Measurements from ENCODE around the gene TRAPPC2L.
"Not testable (repeated sequence)": the region's sequence is repeated elsewhere in the genome, so short reads cannot be mapped to it uniquely, and the experiment has no call there.

TRAPPC2L gene

DNA sequence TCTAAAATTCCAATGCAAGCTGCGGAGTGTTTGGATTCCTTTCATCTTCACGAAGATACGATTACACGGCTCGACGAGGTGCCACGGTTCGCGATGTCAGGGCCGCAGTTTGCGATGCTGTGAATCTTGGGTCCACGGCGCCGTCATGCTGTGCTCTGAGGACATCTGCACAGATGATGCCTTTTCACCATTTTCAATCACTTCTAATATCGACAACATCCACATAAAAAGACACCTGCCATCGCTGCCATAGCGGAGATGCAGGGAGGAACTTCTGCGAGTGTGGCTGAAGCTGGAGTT is 38.4 kb upstream of the TRAPPC2L start:
- in situ Hi-C loops (cut with HindIII; ENCODE audit: low sequenced_read_pairs), result no loop called here

DNA sequence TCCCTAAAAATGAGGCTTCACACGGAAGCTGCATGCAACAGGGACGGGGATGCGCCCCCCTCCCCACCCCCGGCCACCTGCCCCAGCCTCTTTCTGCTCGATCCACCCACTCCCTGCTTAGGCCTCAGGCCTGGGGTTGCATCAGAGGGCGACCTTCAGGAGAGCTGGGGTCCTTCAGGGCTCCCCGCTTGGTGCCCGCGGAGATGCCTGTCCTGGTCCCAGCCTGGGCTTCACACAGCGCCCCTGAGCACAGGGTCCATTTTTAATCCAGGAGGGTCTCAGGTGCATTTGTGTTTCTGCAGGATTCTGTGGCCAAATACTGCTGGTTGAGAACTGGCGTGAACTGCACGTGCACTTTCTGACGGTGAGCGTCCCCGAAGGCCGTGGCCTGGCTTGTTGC is 37.8 kb upstream of the TRAPPC2L start:
- in situ Hi-C loops (cut with HindIII; ENCODE audit: low sequenced_read_pairs), result no loop called here

DNA sequence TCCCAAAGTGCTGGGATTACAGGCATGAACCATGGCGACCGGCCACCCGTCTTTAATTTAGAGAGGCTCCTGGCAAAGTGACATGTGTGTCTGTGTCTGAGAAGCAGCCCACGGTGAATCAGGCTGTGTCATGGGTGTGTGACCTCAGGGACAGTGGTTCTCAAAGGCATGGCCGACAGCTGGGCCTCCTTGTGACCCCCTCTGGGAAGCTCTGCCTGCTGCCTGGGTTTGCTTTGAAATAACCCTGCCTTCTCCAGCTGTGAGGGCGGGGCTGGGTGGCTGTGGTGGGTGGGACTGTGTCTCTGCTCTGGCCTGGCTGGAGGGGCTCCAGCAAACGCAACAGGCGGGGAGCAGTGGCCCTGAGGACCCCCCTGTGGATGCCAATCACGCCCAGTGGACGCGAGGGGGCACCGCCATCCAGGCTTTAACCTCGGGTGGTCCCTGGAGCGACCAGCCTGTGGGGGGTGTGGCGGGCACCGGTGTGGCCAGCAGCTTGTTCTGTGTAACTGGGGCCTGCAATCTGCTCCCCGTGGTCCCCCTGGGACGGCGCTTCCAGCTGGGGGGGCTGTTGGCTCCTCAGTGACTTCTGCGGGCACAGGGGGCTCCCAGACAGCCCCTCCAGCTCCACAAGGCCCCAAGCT is 36.4 kb upstream of the TRAPPC2L start:
- in situ Hi-C loops (cut with HindIII; ENCODE audit: low sequenced_read_pairs), result no loop called here

DNA sequence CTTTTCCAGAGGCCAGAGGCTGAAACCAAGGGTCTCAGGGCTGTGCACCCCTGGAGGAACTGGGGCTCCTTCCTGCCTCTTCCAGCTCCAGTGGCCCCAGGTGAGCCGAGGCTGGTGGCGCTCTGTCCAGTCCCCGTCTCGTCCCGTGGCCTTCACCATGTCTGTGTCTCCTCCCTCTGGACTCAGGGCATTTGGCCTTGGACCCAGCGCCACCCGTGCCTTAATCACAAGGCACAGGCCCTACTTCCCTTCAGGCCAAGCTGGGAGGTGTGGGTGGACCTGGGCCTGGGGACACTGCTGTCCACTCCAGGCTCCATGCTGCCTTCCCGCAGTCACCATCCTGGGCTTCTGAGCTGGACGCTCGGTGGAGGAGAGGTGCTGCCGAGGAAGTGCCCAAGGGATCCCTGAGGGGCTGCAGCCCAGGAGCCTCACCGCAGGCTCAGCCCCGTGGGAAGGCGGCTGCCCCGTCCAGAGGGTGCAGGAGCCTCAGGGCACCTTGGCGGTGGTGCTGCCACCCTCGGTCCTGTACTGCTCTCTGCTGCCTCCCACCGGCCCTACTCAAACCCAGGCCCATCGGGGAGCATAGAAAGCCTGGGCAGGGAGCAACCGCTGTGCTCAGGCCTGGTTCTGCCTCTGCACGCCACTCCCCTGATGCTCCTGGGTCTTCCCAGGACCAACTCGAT is 35.6 kb upstream of the TRAPPC2L start:
- in situ Hi-C loops (cut with HindIII; ENCODE audit: low sequenced_read_pairs), result no loop called here

DNA sequence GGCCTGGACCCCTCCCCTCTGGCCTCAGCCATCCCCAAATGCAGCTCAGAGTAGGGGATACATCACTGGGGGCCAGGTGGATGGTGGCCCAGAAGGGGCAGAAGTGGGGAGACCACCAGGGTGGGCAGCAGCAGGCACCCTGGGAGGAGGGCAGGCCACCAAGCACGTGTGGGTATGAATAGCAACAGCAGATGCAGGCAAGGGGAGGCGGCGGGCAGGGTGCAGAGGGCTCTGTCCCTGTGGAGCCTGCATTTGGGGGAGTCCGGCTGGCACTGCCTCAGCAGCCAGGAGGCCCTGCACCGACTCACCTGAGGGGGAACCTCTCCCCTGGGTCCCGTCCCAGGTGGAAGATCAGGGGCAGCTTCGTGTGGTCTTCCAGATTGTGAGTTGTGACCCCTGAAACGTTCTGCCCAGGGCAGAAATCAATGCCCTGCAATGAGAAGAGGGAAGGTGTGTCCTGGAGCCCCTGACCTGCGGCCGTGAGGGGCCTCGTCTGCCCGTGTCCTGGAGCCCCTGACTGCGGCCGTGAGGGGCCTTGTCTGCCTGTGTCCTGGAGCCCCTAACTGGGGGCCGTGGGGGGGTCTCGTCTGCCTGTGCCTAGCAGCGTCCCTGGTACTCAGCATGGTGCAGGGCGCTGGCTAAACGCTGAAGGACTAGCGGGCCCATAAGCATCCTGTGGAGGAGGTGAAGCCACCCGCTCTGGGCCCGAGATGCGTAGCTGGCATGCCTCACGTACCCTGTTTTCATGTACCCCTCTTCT is 34.5 kb upstream of the TRAPPC2L start:
- in situ Hi-C loops (cut with HindIII; ENCODE audit: low sequenced_read_pairs), result no loop called here

DNA sequence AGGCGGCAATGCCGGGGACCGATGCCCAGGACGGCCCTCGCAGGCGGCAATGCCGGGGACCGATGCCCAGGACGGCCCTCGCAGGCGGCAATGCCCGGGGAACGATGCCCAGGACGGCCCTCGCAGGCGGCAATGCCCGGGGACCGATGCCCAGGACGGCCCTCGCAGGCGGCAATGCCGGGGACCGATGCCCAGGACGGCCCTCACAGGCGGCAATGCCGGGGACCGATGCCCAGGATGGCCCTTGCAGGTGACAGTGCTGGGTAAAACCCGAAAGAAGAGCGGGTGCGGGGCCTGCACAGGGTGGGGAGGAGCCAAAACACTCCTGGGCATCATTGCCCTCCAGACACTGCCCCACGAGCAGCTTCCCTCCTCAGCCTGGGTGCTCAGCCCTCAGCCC is 33.3 kb upstream of the TRAPPC2L start:
- in situ Hi-C loops (cut with HindIII; ENCODE audit: low sequenced_read_pairs), result not testable (repeated sequence)

DNA sequence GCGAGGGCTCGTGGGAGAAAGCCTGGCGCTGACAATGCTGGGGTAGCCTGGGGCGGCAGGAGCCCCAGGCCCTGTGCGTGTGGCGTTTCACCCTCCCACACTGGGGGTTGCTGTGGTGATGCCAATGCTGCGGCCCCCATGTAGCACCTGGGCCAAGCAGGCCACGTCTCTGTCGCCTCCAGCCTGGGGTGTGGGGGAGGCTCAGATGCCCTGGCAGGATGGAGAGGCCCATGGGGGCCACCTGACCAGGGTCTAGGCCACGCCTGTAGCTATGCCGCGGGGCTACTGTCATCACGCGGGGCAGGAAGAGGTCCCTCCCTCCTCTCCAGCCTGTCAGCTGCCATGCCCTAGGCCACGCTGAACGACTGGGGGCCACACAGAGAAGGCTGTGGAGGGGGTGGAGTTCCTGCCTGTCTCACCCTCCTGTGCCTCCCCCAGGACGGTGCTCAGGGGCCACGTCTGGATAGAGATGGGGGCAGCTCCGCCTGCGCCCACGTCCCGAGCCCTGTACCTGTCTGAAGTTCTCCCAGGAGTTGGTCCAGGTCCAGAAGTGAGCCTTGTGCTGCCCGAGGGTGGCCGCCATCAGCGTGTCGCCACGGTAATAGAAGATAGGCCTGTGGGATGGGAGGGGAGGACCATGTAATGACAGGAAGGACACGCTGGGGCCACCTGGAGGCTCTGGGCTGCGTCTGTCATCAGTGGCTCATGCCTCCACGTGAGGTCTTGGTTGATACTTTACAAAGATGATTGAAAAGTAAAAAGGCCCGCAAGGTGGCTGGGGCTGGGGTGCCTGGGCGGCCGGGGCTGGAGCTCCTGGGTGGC is 32.5 kb upstream of the TRAPPC2L start:
- in situ Hi-C loops (cut with HindIII; ENCODE audit: low sequenced_read_pairs), result no loop called here

DNA sequence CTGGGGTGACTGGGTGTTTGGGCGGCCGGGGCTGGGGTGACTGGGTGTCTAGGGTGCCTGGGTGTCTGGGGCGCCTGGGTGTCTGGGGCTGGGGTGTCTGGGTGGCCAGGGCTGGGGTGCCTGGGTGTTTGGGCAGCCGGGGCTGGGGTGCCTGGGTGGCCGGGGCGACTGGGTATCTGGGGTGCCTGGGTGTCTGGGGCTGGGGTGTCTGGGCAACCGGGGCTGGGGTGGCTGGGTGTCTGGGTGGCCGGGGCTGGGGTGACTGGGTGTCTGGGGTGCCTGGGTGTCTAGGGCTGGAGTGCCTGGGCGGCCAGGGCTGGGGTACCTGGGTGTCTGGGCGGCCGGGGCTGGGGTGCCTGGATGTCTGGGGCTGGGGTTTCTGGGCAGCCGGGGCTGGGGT is 31.8 kb upstream of the TRAPPC2L start:
- in situ Hi-C loops (cut with HindIII; ENCODE audit: low sequenced_read_pairs), result no loop called here

DNA sequence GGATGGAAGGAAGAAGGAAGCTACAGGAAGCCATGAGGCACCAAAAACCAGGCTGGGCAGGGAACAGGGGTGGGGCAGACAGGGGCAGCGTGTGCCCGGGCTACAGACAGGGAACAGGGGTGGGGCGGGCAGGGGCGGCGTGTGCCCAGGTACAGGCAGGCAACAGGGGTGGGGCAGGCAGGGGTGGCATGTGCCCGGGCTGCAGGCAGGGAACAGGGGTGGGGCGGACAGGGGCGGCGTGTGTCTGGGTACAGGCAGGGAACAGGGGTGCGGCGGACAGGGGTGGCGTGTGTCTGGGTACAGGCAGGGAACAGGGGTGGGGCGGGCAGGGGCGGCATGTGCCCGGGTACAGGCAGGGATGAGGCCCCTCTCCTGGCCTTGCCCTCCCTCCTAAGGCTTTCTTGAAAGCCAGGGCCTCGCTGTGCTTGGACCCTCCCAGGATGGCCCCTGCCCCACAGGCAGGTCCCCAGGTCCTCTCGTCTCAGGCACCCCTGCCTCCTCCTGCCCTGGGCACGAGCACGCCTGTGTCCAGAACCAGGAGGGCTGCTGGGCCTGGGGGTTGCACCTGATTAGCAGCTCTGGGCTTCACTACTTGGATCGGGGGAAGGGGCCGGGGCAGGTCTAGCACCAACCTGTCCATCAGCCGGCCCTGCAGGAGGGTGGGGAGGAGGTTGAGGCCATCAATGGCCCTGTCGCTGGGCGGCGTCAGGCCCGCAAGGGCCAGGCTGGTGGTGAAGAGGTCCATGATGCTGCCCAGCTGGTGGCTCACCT is 30.7 kb upstream of the TRAPPC2L start:
- in situ Hi-C loops (cut with HindIII; ENCODE audit: low sequenced_read_pairs), result no loop called here

DNA sequence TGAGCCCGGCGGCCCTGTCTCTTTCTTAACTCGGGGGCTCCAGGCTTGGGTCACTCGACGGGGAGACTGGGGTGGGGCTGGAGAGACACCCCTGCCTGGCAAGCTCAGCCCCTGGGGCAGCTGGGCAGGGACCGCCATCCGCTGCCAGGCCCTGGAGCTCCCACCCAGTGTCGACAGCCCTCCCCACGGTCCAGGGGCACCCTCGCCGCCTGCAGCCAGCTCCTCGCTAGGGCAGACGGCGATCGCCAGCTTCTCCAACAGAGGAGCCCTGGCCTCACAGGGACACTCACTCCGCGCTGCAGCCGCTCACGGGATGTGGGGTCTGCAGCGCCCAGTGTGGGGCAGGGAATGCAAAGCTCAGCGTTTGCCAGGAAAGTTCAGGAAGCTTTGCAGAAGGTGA is 29.2 kb upstream of the TRAPPC2L start:
- in situ Hi-C loops (cut with HindIII; ENCODE audit: low sequenced_read_pairs), result no loop called here

DNA sequence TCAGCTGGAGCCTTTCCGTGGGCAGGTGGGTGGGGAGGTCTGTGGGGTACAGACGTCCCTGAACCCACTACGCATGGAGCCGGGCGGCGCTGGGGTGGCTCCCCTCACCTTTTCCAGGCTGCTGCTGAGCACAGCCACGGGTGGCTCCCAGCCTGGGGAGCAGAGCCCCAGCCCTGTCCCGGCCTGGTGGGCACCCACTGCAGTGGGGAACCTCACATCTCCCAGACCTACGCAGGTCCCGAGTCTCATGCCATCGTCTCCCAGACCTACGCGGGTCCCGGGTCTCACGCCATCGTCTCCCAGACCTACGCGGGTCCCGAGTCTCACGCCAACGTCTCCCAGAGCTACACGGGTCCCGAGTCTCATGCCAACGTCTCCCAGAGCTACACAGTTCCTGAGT is 28.2 kb upstream of the TRAPPC2L start:
- in situ Hi-C loops (cut with HindIII; ENCODE audit: low sequenced_read_pairs), result no loop called here

DNA sequence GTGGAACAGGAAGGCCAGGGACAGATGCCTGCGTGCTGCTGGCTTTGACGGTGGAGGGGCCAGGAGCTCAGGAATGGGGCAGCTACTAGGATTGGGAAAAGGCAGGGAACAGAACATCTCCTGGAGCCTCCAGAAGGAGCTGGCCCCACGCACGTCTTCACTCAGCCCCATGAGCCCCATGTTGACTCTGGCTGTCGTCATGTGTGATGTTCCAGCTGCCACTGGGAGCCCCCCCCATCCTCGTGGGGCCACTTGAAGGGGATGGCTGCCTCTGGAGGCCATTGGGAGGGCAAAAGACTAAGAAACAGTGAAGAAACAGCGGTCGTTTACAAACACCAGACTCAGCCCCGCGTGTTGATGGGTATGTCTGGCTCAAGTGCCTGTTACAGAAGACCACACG is 26.7 kb upstream of the TRAPPC2L start:
- in situ Hi-C loops (cut with HindIII; ENCODE audit: low sequenced_read_pairs), result no loop called here

DNA sequence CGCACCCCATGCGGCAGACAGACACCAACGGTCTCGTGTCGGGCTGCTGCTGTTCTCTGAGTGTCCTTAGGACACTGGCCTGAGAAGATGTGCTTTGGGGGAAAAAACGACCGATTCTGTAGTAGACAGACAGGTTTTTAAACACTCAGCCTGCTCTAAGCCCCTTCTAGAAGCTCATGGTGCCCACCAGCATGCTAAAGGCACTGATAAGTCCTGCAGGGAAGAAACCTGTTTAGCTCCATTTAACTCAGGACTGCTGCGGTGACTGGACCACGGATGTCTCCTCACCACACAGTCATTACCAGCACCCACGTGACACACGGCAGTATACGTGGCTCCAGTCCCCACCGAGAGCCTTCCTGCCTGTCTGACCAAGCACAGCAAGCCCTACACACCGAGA is 26.1 kb upstream of the TRAPPC2L start:
- in situ Hi-C loops (cut with HindIII; ENCODE audit: low sequenced_read_pairs), result no loop called here

DNA sequence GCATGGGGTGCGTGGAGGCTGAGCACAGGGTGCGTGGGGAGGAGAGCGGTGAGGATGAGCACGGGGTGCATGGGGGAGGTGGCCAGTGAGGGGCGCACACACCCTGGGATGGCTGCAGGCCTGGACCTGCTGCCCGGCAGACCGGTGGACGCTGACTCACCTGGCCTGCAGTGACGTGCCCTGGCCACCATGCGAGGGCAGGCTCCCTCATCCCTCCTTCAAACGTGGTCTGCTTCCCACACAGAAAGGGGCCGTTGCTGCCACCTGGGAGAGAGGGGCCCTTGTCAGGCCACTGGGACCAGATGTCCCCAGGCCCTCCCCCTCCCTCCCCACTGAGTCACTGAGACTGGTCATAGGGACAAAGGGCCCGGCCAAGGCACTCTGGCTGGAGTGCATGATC is 25.1 kb upstream of the TRAPPC2L start:
- in situ Hi-C loops (cut with HindIII; ENCODE audit: low sequenced_read_pairs), result no loop called here

DNA sequence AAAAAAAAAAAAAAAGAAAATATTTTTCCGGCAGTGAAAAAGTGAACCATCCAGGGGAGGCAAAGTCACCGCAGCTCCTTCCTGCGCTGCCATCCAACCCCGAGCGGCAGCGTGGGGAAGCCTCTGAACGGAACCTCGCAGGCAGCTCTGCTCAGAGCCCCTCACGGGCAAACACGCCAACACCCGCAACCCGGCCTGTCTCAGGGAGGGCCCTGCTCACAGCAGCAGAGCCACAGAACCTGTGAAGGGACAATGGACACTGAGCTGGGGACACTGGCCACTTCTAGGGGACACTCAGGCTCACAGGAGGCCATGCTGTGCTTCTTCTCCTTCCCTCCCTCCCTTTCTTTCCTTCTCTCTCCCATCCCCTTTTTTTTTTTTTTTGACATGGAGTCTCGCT is 23.8 kb upstream of the TRAPPC2L start:
- in situ Hi-C loops (cut with HindIII; ENCODE audit: low sequenced_read_pairs), result no loop called here

DNA sequence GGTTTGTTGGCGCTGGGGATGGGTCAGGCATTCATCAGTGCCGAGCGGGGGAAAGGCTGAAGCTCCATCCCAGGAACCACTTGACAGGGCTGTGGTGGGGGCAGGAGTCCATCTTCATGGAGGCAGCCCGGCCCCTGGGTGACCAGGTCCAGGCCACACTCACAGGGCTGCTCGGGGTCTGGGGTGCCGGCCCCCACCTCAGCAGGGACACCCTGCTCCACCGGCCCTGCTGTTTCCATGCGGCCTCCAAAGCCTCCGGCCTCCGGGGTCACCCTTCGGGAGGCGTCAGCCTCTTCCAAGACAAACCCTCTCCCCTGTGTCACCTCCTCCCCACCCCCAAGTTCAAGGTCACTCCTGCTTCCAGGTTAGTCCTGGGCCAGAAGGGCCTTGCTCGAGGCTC is 22.3 kb upstream of the TRAPPC2L start:
- in situ Hi-C loops (cut with HindIII; ENCODE audit: low sequenced_read_pairs), result no loop called here

DNA sequence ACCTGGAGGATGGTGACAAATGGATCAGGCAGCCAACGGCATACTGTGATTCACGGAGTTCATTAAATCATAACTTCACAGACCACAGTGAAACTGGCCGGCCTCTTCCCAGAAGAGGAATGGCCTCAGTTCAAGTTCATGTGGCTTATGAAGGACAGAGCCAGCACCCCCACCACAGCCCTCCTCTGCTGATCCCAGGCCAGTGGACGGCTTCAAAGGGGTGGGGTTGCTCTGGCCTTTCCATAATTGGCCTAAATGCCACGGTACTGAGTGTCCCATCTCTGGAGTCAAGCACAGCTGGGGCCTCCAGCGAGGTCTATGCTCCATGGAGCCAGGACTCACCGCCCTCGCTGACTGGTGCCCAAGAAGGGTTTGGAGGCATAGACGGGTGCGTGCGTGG is 21.5 kb upstream of the TRAPPC2L start:
- in situ Hi-C loops (cut with HindIII; ENCODE audit: low sequenced_read_pairs), result no loop called here

DNA sequence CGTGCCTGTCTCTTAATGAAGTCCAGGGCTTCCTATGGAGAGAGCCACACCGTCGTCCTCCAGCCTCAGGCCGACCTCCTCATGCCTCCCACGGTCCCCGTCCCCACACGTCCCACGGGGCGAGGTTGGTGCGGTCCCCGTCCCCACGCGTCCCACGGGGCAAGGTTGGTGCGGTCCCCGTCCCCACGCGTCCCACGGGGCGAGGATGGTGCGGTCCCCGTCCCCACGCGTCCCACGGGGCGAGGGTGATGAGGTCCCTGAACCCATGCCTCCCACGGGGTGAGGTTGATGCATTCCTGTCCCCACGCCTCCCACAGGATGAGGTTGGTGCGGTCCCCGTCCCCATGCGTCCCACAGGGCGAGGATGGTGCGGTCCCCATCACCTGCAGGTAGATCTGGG is 21.1 kb upstream of the TRAPPC2L start:
- in situ Hi-C loops (cut with HindIII; ENCODE audit: low sequenced_read_pairs), result no loop called here

DNA sequence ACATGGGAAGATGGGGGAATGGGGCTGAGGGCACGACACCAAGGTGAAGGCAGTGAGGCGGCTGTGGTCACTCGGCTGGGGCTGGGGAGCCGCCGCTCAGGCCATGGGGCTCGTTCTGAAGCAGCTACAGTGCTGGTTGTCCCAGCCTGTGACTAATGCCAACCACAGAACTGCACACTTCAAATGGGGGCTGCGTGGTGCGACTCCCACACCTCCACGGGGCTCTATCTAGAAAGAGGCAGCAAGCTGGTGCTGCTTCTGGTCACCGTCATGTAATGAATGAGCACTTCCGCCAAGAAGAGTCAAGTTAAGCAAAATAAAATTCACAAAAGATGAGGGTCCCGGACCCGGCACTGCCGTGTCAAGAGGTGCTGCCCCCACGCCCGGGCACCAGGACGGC is 20.1 kb upstream of the TRAPPC2L start:
- in situ Hi-C loops (cut with HindIII; ENCODE audit: low sequenced_read_pairs), result no loop called here

DNA sequence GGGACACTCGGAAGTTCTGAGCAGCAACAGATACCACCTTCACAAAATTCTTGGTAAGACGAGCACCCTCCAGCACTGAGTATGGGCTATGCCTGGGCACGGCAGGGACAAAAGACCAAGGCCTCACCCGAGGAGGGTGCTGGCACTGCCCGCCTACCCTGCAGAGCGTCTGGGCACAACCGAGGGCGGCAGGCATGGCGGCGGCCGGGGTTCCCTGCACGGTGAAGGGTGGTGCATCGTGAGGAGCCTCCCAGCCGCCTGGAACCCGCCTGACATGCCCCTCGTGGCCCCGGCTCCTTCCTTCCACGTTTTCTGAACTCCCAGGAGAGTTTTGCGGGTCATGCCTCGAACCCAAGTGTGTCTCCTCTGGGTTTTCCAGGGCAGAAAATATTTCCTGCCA is 19.1 kb upstream of the TRAPPC2L start:
- in situ Hi-C loops (cut with HindIII; ENCODE audit: low sequenced_read_pairs), result no loop called here

DNA sequence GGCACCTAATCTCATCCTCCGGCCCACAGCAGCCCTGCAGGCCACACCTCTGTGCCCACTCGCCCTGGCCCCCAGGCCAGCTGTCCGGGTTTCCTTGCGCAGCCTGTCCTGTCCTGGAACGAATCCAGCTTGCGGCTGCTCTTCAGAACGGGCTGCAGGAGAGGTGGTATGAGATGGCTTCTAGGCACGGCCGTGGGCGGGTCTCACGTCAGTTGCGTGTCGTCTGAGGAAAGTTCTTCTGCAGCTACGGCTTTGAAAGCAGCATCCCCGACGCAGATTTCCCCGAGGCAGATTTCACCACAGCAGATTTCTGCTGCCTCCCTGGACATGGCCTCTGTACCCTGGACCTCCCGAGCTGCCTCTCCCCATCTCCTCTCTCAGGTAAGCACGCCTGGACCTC is 18.4 kb upstream of the TRAPPC2L start:
- in situ Hi-C loops (cut with HindIII; ENCODE audit: low sequenced_read_pairs), result no loop called here
